Right atrium auricular region (tissue), 2 donors: ENCODE measurements around the gene ZNF385D. TPM values are rescaled to one million over a fixed set of nuclear protein-coding genes. Genes with fewer than 3 reads are reported as not detected.
A peak's percentile ranks its signal among the peaks of the same experiment; 100 is the strongest.

Source experiments
- DNase-seq: peaks from one replicate; pipeline ENCODE4 v3.0.0-alpha.2; 2019; ENCODE audit warnings: low spot score
- H3K27ac ChIP-seq, 2 donors: fragments of 200-600 bp; sonication (generic); 1 replicate in 1 of 2; 2 replicates in 1 of 2; pipeline ENCODE4 v1.5.1; 2016 to 2019
- H3K27me3 ChIP-seq, 2 donors: fragments of 200-600 bp; sonication (generic); one replicate each; pipeline versions ENCODE4 v1.5.1 to v1.6.0; 2017 to 2019
- H3K36me3 ChIP-seq: fragments of 200-600 bp; sonication (generic); one replicate; pipeline ENCODE4 v1.5.1; 2016
- H3K4me1 ChIP-seq, 2 donors: fragments of 200-600 bp; sonication (generic); one replicate each; pipeline versions ENCODE4 v1.5.1 to v1.6.0; 2017 to 2019
- H3K4me3 ChIP-seq, 2 donors: fragments of 200-600 bp; sonication (generic); 1 replicate in 1 of 2; 2 replicates in 1 of 2; pipeline ENCODE4 v1.5.1; 2017 to 2019; ENCODE audit warnings: mild to moderate bottlenecking in 1 of 2, moderate library complexity in 1 of 2
- H3K9me3 ChIP-seq, 2 donors: fragments of 200-600 bp; sonication (generic); one replicate each; pipeline ENCODE4 v1.5.1; 2019
- total RNA-seq, 2 donors: library from RNA; depleted of rRNA; stranded (reverse); fragments of >200 nt; gene quantifications; one replicate each; pipeline ENCODE4 v1.1.0, GENCODE V29; 2016
- TF ChIP-seq, protein P1 (sequence below), 2 donors: fragments of 200-600 bp; sonication (generic); IDR thresholded peaks; one replicate each; pipeline ENCODE4 v1.5.1; 2019; ENCODE audit warnings: antibody characterized with exemption in 2 of 2

Gene ZNF385D
- total RNA-seq, 2 donors from 2014 or later, result 0.59 to 1.1 TPM

DNA sequence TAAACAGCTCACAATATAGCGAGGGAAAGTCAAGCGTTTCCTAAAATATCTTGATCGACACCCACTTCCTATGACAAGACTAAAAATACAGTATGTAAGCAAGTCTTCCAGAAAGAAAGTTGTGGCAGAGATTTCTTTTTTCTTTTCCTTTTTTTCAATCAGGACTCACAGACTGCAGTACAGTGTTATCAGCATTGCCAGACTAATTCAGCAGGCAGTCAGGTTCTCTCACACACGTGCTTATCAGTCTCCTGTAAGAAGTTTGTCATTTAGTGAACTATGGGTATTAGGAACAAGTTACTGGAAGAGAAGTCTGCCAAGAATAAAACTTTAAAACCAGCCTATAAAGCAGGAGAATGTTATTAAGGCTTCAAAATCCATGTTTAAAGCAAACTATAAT lies 32.8 kb upstream of the ZNF385D start:
- no peak for DNase-seq
- Histone ChIP-seq H3K9me3 (no peaks in the 10 kb centered on the region), H3K27me3 (no peaks in the 10 kb centered on the region), H3K27ac (no peak overlapping the region), H3K36me3 (no peaks in the 10 kb centered on the region), H3K4me1 (peaks cover 0 to 28% of the 10 kb centered on the region in 2 donors), H3K4me3 (no peak overlapping the region)
- TF ChIP-seq, protein P1, sequence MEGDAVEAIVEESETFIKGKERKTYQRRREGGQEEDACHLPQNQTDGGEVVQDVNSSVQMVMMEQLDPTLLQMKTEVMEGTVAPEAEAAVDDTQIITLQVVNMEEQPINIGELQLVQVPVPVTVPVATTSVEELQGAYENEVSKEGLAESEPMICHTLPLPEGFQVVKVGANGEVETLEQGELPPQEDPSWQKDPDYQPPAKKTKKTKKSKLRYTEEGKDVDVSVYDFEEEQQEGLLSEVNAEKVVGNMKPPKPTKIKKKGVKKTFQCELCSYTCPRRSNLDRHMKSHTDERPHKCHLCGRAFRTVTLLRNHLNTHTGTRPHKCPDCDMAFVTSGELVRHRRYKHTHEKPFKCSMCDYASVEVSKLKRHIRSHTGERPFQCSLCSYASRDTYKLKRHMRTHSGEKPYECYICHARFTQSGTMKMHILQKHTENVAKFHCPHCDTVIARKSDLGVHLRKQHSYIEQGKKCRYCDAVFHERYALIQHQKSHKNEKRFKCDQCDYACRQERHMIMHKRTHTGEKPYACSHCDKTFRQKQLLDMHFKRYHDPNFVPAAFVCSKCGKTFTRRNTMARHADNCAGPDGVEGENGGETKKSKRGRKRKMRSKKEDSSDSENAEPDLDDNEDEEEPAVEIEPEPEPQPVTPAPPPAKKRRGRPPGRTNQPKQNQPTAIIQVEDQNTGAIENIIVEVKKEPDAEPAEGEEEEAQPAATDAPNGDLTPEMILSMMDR (IDR thresholded peaks at IDR 0.05), result no peak

- H3K4me1 ChIP-seq, result peaks cover 0 to 23% of the 10 kb centered on the region in 2 donors
- no peaks in the 10 kb centered on the region for H3K9me3 ChIP-seq
- no peaks in the 10 kb centered on the region for H3K27me3 ChIP-seq
- no peaks in the 10 kb centered on the region for H3K36me3 ChIP-seq
- H3K4me3 ChIP-seq, result no peak overlapping the region
- TF ChIP-seq, protein P1 (IDR thresholded peaks at IDR 0.05), result no peak
- DNase-seq, result no peak
- no peak overlapping the region for H3K27ac ChIP-seq
Observed at GRCh38 chr3:21781355-21781754, 30.3 kb upstream of the ZNF385D start.

- H3K27ac ChIP-seq, result peak overlapping the region in 1 of 2 donors; percentile 9
- H3K4me1 ChIP-seq, result peaks cover 0 to 12% of the 10 kb centered on the region in 2 donors
- H3K36me3 ChIP-seq, result no peaks in the 10 kb centered on the region
- no peak overlapping the region for H3K4me3 ChIP-seq
- no peak for DNase-seq
- H3K9me3 ChIP-seq, result no peaks in the 10 kb centered on the region
- TF ChIP-seq, protein P1 (IDR thresholded peaks at IDR 0.05), result no peak
- no peaks in the 10 kb centered on the region for H3K27me3 ChIP-seq
Observed at GRCh38 chr3:21779909-21780308, 28.9 kb upstream of the ZNF385D start.

DNA sequence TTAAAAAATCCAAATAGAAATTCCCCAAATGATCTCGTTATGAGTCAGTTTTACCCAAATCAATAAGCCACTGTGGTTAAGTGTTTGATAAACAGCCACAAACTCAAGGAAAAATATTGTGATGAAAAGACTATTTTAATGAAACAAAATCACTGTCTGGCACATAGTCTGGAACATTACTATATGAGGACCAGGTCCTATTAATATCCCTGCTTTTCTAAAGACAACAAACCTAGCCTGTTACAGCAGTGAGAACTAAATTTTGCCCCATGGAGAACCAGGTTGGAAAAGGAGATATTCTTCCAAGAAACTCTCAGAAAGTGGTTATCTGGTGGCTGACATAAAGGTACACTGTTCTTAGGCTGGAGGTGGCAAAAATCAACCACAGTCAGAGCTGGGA lies 27.7 kb upstream of the ZNF385D start:
- H3K27ac ChIP-seq, result no peak overlapping the region
- no peak for DNase-seq
- H3K9me3 ChIP-seq, result no peaks in the 10 kb centered on the region
- H3K27me3 ChIP-seq, result no peaks in the 10 kb centered on the region
- H3K4me3 ChIP-seq, result no peak overlapping the region
- no peaks in the 10 kb centered on the region for H3K36me3 ChIP-seq
- H3K4me1 ChIP-seq, result peaks cover 0 to 6% of the 10 kb centered on the region in 2 donors
- TF ChIP-seq, protein P1 (IDR thresholded peaks at IDR 0.05), result no peak

GRCh38 chr3:21777821-21778220 lies 26.8 kb upstream of the ZNF385D start:
- DNase-seq, result no peak

DNA sequence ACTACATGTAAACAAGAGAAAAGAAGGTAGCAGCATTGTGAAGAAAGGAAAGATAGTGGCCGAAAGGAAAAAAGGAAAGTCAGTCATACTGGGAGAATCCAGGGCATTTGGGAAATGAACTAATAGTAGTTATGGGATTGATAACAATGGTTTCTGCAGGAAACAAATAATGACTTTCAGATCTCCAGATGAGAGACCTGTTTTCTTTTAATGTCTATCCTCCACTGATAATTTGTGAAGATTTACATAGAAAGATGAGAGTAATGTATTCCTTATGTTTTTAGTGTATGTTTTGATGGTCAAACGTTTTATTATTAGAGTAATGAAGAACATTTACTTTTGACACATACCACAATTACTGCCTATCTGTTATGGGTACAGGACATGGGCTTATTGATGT lies 15.0 kb upstream of the ZNF385D start:
- TF ChIP-seq, protein P1 (IDR thresholded peaks at IDR 0.05), result no peak
- no peak overlapping the region for H3K27ac ChIP-seq
- H3K9me3 ChIP-seq, result no peaks in the 10 kb centered on the region
- H3K27me3 ChIP-seq, result no peaks in the 10 kb centered on the region
- H3K4me3 ChIP-seq, result no peak overlapping the region
- DNase-seq, result no peak
- H3K36me3 ChIP-seq, result no peaks in the 10 kb centered on the region
- no peaks in the 10 kb centered on the region for H3K4me1 ChIP-seq

More at GRCh38 chr3:21777821-21778220, 26.8 kb upstream of the ZNF385D start:
- Histone ChIP-seq H3K9me3 (no peaks in the 10 kb centered on the region), H3K27ac (no peak overlapping the region), H3K4me1 (no peaks in the 10 kb centered on the region), H3K36me3 (no peaks in the 10 kb centered on the region), H3K4me3 (no peak overlapping the region), H3K27me3 (no peaks in the 10 kb centered on the region)
- TF ChIP-seq, protein P1 (IDR thresholded peaks at IDR 0.05), result no peak
